HTR-8/SVneo (cell line): ENCODE measurements around the gene MOB3C.

Source experiments
- DNase-seq: peaks from one replicate; pipeline ENCODE4 v3.0.0; 2011; ENCODE audit warnings: low spot score, mixed read lengths; ENCODE audit not compliant: insufficient read length
- FAIRE-seq: peaks from 2 replicates; lab custom pipeline; 2011; peaks lifted over from hg19 to GRCh38; lab: Jason Lieb, UNC

The MOB3C gene

DNA sequence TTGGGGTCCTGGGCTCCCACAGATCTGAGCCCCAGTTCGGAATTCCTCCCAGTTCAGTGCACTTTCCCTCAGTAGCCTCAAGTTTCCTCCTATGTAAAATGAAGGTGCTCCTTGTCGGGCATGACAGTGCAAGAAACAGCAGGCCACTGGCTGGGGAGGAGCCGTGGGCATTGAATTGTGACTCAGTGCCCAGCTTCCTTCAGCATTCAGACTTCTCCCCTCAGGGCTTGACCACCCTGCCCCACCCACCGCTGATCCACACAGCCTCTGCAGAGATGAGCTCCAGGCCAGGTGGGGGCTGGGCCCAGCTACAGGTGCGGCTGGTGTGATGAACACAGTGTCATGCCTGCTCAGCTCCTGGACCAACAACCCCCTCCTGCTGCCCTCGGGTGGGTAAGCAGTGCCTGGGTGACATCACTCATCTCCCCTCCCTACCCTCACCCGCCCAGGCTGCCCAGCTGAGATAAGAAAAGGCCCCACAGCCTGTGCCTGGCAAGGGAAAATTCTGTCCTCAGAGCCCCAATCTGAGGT lies 4.9 kb downstream of the MOB3C start:
- FAIRE-seq (peak; percentile 77), DNase-seq (peak; percentile 59)

DNA sequence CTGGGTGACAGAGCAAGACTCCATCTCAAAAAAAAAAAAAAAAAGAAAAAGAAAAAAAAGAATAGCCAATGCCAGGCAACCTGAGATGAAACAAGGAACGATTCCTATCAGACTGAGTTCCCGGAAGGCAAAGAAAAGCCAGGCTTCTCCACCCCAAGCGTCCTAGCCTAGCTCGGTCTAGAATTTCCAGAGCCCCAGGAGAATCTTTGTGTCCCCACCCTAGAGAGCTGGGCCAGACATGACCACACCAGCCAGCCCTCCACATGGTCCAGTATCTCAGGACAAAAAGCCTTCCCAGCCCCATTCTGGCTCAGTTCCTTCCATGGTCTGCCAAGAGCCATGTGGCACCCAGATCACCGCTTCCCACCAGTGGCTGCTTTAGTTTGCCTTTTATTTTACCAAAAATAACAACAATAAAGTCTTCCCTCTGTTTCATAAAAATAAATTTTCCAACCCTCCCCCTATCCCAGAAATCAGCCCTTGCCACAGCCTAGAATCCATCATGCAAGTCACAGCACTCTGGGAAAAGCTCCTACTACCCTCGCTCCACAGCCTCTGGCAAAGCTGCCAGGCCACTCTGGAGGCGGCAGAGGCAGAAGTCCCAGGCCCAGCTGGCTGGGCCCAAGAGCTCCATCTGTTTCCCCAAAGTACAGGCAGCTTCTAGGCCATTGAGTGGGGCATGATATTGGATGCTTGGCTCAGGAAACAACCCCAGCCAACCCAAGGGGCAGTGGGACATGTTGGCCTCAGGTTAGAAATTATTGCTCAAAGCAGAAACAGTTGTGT lies 9.1 kb downstream of the MOB3C start:
- FAIRE-seq, result no peak
- no peak for DNase-seq

DNA sequence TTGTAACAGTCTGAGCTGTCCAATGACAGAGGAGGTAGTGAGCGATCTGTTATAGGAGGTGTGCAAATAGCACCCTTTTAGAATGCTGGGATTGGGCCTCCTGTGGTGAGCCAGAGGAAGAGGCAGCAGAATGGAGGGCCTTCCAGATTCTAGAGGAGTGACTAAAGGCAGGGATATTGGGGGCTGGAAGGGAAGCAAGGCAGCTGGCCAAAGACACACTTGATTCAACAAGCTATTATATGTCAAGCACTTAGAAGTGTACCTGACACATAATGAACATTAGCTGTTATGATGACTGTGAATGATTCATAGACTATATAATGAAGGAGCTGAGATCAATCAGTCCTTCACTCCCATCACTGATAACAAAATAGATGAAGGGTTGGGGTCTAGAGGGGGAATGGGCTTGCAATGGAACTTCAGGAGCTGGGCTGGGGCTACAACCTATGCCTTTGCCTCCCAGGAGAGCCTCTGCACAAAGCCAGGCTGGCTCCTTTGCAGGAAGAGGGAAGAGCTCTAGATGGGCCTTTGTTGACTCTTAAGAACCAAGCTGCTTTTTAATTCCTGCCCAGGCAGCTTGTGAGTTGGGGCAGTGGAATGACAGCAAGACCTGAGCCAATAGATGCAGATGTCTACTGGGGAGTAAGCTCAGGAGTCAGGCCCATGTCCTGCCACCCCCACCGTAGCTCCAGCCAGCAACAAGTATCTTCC lies 10.2 kb downstream of the MOB3C start:
- DNase-seq (no peak), FAIRE-seq (no peak)

DNA sequence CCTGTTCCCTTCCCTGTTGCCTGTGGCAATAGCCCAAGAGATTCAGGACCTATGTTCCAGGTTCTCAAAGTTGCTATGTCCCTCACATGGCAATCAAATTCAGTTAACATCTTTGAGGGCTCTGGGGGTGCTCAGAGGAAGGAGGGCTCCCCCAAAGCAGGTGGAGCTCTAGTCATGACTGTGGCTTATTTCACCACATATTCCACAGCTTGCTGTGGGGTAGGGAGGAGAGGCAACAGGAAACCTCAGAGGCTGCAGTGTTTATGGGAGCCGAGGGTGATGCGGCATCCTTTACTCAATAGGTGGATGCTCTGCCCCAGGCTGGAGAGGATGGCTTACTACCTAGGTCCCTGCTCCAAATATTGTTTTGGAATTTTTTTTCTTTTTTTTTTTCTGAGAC lies 11.4 kb downstream of the MOB3C start:
- FAIRE-seq, result no peak
- DNase-seq, result no peak

DNA sequence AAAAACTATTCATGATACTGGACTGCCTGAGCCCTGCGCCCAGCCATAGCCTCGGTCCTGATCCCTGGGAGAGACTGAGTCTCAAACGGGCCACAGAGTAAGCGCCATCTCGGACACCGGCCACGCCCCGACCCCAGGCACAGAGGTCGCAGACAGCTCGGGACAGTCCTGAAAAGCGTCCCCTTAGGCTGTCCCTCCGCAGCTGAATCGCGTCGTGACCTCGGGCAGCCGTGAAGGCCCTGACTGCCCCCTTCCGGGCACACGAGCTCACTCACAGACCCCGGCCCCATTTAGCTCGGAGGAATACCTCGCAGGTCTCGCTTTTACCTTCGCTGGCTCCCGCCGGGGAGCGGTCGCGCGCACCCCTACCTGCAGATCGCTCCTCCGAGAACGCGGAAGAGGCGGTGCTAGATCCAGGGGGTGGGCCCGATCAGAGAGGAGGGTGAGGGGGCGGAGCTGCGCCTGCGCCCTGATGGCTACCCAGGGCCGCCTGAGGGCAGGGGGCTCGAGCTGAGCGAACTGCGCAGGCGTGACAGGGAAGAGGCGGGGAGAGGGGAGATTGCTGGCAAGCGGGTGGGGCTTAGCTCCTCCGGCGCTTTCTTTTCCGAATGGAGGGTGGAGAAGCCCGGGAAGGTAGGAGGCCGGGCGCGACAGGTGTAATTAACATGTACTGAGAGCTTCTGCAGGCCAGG lies 12.6 kb downstream of the MOB3C start, which contains the start of gene MKNK1:
Gene MKNK1 (minus strand): TSS at position 411 of the 692 bp plus-strand sequence. CDS start 20,941 bp downstream, outside the sequence.
- DNase-seq (peak; percentile 95), FAIRE-seq (peak; percentile 95)

DNA sequence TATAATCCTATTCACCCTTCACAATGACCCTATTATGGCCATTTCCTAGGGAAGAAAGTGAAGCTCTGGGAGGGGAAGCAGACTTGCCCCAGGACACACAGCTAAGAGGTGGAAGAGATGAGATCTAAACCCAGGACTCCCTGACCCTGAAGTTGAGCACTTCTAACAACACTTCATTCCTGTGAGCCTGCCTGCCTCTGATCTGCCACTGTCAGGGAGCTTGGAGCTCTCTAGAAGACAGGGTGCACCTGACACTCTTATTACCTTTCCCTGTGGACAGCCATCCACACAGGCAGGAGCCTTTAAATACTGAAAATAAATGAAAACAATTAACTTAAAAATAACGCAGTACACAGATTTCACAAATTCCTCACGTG lies 13.1 kb downstream of the MOB3C start:
- no peak for DNase-seq
- FAIRE-seq, result no peak

DNA sequence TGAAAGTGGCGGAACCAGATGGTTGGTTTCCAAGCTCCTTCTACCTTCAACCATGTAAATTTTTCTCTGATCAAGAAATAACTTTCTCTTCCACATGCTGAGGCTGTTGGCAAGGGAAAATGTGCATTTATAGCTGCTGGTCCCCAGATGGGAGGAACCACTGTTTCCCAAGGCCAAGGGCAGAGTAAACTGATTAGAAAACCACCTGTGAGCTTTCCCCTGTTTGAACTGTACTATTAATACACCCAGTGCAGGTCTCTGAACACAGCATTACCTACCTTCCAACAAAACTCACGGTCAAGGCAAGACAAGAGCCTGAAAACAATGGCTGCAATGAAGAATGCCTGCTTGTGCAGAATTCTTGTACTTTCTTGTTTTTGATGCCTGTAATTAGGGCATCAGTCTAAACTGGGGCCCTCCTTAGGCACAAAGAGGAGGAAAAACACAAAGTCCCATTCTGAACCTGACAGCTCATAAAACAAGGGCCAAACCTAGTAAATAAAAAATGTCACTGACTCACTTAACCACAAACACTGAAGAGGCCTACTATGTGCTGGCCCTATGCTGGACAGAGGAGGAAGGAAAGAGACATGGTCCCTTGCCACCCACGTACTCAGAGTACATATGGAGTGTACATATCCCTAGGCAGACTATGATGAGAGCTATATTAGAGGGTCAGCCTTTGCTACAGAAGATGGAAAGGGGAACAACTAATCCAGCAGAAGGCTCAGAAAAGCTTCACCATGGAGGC lies 15.2 kb downstream of the MOB3C start:
- DNase-seq (no peak), FAIRE-seq (no peak)

DNA sequence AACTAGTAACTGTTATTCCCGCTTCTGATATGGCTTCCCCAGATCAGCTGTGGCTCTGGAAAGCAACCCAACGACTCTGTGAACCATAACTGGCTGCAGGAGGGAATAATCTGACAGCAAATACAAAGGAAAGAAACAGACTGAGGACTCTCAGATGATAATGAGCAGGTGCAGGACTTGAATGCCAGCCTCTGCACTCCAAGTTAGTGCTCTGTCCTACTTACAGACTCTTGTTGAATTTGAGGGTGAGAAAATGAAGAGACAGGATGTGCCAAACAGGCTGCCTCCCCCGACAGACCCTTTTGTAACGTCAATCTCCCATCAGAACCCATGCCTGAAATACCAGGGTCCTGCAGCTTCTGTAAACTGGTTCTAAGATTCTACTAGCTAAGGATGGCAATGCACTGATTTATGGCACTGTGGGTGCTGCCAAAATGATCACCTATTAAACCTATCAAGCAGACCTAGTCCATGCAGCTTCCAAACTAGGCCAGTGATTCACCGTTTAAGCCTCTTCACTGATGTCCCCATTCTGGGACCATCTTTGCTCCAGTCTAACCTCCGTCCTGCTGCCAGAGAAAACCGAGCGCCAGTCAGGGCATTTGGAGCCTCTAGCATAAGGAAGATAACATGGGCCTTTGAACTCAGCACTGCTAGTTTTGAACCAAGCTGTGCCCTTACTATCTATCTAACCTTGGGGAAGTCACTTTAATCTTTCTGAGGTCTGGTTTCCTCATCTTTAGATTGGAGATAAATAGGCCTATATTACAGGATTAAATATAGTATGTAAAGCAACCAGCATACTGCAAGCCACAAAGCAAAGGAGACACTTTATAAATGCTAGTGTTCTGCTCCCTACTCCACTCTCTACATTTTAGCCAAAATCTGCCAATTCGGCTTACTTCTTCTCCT lies 17.3 kb downstream of the MOB3C start:
- no peak for DNase-seq
- no peak for FAIRE-seq

DNA sequence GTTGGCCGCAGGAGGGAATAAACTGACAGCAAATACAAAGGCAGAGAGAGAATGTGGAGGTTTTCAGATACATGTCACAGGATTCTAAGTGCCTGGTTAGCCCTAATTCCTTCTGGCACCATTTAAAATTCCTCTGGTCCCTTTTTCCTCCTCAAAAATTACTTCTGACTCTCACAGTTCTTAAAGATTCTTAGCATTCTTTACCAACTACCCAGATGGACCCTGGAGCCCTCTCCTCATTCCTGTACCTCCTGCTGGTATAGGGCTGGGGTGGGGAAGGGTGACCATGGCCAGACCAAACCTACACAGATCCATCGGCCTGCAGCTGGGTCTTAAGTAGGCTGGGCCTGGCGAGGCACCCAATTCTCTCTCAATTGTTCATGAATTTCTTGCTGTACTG lies 19.8 kb downstream of the MOB3C start:
- FAIRE-seq, result no peak
- DNase-seq, result no peak

DNA sequence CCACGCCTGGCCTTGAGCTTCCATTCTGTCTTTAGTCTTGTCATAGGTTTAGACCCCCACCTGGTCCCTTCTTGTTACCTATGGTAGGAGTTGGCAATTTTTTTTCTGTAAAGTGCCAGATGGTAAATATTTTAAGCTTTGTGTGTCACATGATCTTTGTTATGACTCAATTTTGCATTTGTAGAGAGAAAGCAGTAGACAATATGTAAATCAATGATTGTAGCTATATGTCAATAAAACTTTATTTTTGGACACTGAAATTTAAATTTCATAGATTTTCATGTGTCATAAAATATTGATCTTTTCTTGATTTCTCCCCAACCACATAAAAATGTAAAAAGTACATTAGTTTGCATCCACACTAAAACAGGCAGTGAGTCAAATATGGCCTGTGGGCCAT lies 20.6 kb downstream of the MOB3C start:
- DNase-seq (no peak), FAIRE-seq (no peak)

DNA sequence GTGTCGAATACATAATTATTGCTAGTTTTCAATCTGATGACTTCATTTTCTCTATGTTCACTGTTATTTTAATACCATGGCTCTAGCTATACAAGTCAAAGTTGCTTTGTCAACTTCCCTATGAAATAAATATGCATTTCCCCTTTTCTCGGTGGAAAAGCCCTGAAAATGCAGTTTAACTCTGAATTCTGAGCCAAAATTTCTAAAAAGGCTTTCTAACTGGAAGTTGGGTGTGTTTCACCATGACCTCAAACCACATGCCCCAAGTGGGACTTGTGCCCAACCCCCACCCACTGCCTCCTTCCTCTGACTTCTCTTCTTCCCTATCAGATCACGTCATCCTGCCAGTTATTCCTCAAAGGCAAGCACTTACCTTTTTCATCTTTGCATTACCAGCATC lies 21.5 kb downstream of the MOB3C start:
- no peak for FAIRE-seq
- DNase-seq, result no peak

DNA sequence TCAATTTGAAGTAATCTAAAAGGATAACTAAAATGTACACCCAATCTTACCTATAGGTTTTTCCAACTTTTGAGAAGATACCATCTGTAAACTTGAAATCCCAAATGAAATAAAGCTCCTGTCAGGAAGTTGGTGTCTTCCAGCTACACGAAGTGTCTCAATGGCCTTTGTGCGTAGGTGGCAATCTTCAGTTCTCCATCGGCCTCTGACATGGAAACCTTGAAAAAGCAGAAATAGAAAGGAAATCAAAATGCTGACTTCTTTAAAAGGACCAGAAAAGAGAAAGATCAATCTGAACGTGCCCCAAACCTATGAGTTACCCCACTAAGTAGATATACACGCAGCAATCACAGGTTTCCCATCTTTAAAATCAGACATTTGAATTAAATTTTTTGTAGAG lies 22.5 kb downstream of the MOB3C start:
- no peak for DNase-seq
- FAIRE-seq, result no peak

DNA sequence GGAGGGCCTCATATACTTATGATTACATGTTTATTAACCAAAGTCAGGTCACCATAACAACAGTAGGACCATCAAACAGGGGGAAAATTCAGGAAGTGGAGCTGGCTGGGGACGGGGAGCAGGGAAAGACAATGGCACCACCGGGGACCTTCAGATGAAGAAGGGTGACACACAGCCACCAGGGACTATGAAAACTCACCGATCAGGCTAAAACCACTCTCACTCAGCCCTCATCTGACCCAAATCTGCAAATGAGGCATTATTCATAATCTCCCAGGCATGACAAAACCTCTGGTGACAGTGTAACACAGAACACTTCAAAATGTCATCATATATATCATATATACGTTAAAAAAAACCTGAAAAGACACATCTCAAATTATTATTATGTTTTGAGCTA lies 23.8 kb downstream of the MOB3C start:
- no peak for FAIRE-seq
- DNase-seq, result no peak

DNA sequence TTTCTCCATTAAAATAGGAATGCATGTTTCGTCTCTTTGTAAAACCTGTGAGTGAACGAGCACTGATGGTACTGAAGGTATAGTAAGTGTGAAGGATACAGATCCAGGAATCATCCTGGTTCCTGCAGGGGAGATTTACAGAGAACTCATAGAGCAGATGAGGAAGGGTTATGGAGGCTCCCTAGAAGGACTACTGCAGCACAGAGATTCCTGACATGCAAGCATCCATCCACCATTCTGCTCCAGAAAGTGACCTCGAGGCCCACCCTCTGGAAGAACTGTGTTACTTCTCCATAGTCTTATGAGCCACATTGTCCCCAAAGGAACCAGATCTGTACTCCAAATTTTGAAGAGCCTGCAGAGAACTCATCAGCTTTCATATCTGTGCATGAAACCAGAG lies 27.1 kb downstream of the MOB3C start:
- FAIRE-seq (no peak), DNase-seq (no peak)

DNA sequence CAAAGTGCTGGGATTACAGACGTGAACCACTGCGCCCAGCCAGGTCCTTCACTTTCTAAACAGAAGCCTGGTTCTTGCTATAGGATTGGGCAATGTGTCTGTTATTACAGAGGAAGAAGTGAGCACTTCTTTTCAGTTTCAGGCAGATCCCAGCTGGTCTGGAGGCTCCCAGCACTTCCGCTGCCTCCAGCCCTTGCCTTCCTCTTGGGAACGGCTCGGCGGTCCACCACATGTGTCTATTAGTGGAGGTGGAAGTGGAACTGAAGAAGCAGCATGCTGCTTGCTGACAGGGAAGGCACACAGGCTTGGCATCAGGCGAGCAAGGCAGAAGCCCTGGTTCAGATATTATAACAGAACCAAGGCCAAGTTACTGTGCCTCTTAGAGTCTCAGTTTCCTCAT lies 29.5 kb downstream of the MOB3C start:
- no peak for FAIRE-seq

DNA sequence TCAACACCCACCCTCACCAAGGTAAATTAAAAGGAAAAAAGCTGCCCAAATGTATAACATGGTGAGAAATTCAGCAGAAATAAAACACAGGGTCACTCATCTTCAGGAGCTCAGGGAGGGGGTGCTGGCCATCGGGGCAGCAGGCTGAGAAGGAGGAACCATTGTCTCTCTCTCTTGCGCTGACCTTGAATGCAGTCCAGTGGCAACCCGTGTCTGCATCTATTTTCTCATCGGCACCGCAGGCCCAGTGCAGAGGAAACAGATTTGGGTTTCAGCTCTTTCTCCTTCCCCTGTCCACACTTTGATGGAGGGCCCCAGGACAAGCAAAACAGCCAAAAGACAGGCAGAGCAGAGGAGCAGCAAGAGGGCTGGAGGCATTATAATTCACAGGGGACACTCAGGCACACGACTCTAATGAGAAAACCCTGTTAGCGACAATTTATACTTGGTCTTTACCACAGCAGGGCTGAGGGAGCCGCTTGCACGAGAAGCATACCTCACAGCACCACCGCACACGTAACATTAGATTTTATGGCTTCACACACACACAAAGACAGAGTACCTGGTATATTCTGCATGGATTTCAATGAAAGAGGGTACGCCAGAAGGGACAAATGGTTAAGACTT lies 31.2 kb downstream of the MOB3C start:
- FAIRE-seq, result no peak

More for the DNA sequence above, 29.5 kb downstream of the MOB3C start:
- DNase-seq, result no peak

DNA sequence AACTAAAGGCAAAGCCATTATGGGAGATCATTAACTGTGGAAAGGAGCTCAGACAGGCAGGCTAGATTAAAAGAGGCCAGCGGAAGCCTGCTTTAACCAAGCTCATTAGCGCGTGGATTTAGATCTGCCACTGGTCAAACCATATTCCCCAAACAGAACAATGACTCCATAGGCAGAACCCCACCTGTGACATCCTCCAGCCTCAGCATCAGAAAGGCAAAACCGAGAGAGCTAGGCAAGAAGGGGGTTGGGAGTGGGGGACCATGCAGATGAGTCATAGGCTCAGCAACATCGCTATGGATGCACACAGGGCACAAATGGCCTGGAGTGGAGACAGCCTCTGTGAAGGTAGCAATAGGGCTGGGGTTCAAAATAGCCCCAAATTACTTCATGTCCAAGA lies 33.1 kb downstream of the MOB3C start:
- DNase-seq, result no peak
- FAIRE-seq, result no peak

More for the DNA sequence above, 31.2 kb downstream of the MOB3C start:
- DNase-seq, result no peak

DNA sequence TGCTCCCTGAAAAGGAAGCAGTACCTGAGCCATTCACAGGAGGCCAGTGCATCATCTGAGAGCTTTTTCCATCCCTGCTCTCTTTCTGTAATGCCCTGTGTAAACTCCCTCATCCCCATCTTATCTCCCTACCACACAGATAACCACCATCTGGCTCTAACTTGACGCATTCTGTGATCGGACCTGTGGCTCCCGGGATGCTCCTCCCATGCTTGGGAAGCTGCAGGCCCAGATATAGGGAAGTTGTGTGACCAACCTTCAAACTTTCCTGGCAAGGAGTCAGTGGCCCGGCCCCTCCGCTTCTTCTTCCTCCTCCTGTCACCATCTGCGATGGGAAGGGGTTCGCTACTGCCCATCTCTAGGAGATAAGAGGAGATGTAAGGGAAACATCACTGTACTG lies 33.6 kb downstream of the MOB3C start:
- DNase-seq, result no peak
- FAIRE-seq, result no peak
